GM23338 (cell line): ENCODE data around the gene KCTD13. TPM values are rescaled to one million over a fixed set of nuclear protein-coding genes. Genes with fewer than 3 reads are reported as not detected.

ENCODE experiments used
- ATAC-seq: fragments of 200-7000 bp; cut with Tn5 transposase; 3 replicates; pipeline ENCODE4 v1.9.1; 2020
- DNase-seq: peaks from one replicate; pipeline ENCODE4 v3.0.0-alpha.2; 2015; ENCODE audit warnings: low spot score
- H2AFZ ChIP-seq: fragments of 200-600 bp; sonication (generic); 2 replicates; pipeline ENCODE4 v1.8.0; 2016; ENCODE audit warnings: antibody characterized with exemption, mild to moderate bottlenecking, moderate library complexity
- H3F3A ChIP-seq: fragments of 200-600 bp; sonication (generic); replicated peaks from 2 replicates; pipeline ENCODE4 v1.8.0; 2017; ENCODE audit warnings: antibody characterized with exemption, mixed run types, low read depth
- H3K27ac ChIP-seq: fragments of 200-600 bp; sonication (generic); 2 replicates; pipeline ENCODE4 v1.6.1; 2016; ENCODE audit warnings: low read depth
- H3K27me3 ChIP-seq: fragments of 200-600 bp; sonication (generic); 2 replicates; pipeline ENCODE4 v1.8.0; 2016; ENCODE audit warnings: mild to moderate bottlenecking, mixed run types, moderate library complexity; ENCODE audit not compliant: insufficient read depth
- H3K36me3 ChIP-seq: fragments of 200-600 bp; sonication (generic); 2 replicates; pipeline ENCODE4 v1.8.0; 2016; ENCODE audit warnings: mild to moderate bottlenecking; ENCODE audit not compliant: insufficient read depth
- H3K4me1 ChIP-seq: fragments of 200-600 bp; sonication (generic); 2 replicates; pipeline ENCODE4 v1.8.0; 2016; ENCODE audit warnings: mild to moderate bottlenecking, moderate library complexity; ENCODE audit not compliant: insufficient read depth
- H3K4me2 ChIP-seq: fragments of 200-600 bp; sonication (generic); 2 replicates; pipeline ENCODE4 v1.7.1; 2017; ENCODE audit warnings: mixed run types
- H3K4me3 ChIP-seq: fragments of 200-600 bp; sonication (generic); 2 replicates; pipeline ENCODE4 v1.6.1; 2016; ENCODE audit warnings: mixed run types
- H3K79me2 ChIP-seq: fragments of 200-600 bp; sonication (generic); replicated peaks from 2 replicates; pipeline ENCODE4 v1.8.0; 2017; ENCODE audit warnings: mild to moderate bottlenecking; ENCODE audit not compliant: insufficient read depth
- H3K9me2 ChIP-seq: fragments of 200-600 bp; sonication (generic); 2 replicates; pipeline ENCODE4 v1.8.0; 2017; ENCODE audit not compliant: insufficient read depth
- H4K20me1 ChIP-seq: fragments of 200-600 bp; sonication (generic); replicated peaks from 2 replicates; pipeline ENCODE4 v1.8.0; 2017; ENCODE audit warnings: mild to moderate bottlenecking; ENCODE audit not compliant: insufficient read depth
- H3K27ac Mint-ChIP-seq: 2 replicates; pipeline ENCODE4 v1.8.0; 2020; ENCODE audit warnings: inconsistent platforms, mild to moderate bottlenecking, moderate library complexity, mixed read lengths
- H3K27me3 Mint-ChIP-seq: 3 replicates; pipeline ENCODE4 v1.8.0; 2022; ENCODE audit warnings: low read depth, mild to moderate bottlenecking, moderate library complexity, mixed read lengths, inconsistent platforms; ENCODE audit not compliant: insufficient read depth, poor library complexity
- H3K36me3 Mint-ChIP-seq: 3 replicates; pipeline ENCODE4 v1.8.0; 2021; ENCODE audit warnings: low read depth, mild to moderate bottlenecking, inconsistent platforms, moderate library complexity, mixed read lengths
- H3K4me1 Mint-ChIP-seq: 3 replicates; pipeline ENCODE4 v1.8.0; 2020; ENCODE audit warnings: mild to moderate bottlenecking, inconsistent platforms, mixed read lengths
- H3K4me3 Mint-ChIP-seq: 3 replicates; pipeline ENCODE4 v1.8.0; 2021; ENCODE audit warnings: moderate library complexity, mild to moderate bottlenecking, inconsistent platforms, mixed read lengths
- H3K9me3 Mint-ChIP-seq: 3 replicates; pipeline ENCODE4 v1.8.0; 2020; ENCODE audit warnings: moderate library complexity, mild to moderate bottlenecking, inconsistent platforms, mixed read lengths
- CREB1 ChIP-seq: fragments of 250-450 bp; sonication (Bioruptor Pico); IDR thresholded peaks from 2 replicates; pipeline ENCODE4 v1.5.0; 2020; ENCODE audit warnings: low read depth, mild to moderate bottlenecking, moderate library complexity
- CTCF ChIP-seq, 2 experiments: fragments of 200-600 bp in 1 of 2; sonication (generic) in 1 of 2; conservative IDR thresholded peaks; 2 replicates each; pipeline versions ENCODE4 v1.5.1 to v1.6.1; 2016 to 2017; ENCODE audit warnings: antibody characterized with exemption in 2 of 2, low read depth in 2 of 2, mild to moderate bottlenecking in 2 of 2, moderate library complexity in 1 of 2
- EZH2phosphoT487 ChIP-seq: fragments of 200-600 bp; sonication (generic); IDR thresholded peaks from one replicate; pipeline ENCODE4 v1.8.1; 2018; ENCODE audit warnings: antibody characterized with exemption; ENCODE audit not compliant: unreplicated experiment
- JUNB ChIP-seq: IDR thresholded peaks from one replicate; pipeline ENCODE4 v1.6.1; 2016; ENCODE audit warnings: antibody characterized with exemption; ENCODE audit not compliant: unreplicated experiment
- POLR2AphosphoS5 ChIP-seq: IDR thresholded peaks from 2 replicates; pipeline ENCODE4 v1.6.1; 2016; ENCODE audit warnings: antibody characterized with exemption, low read depth
- REST ChIP-seq: IDR thresholded peaks from one replicate; pipeline ENCODE4 v1.6.1; 2018; ENCODE audit warnings: antibody characterized with exemption; ENCODE audit not compliant: unreplicated experiment
- ZNF114 ChIP-seq: fragments of 250-450 bp; sonication (Bioruptor Pico); IDR thresholded peaks from 2 replicates; pipeline ENCODE4 v1.5.0; 2020; ENCODE audit warnings: mild to moderate bottlenecking, moderate library complexity
- ZNF331 ChIP-seq: fragments of 250-450 bp; sonication (Bioruptor Pico); IDR thresholded peaks from 2 replicates; pipeline ENCODE4 v1.5.0; 2020; ENCODE audit warnings: low read depth, mild to moderate bottlenecking, moderate library complexity
- ZNF462 ChIP-seq: fragments of 250-450 bp; sonication (Bioruptor Pico); IDR thresholded peaks from 2 replicates; pipeline ENCODE4 v1.5.0; 2020; ENCODE audit warnings: mild to moderate bottlenecking, moderate library complexity
- polyA plus RNA-seq: library from polyadenylated mRNA; unstranded; fragments of >200 nt; fragmentation: Nextera tagmentation; extraction: Ambion mirVana; gene quantifications from 2 replicates; pipeline ENCODE4 v1.2.1, GENCODE V29; 2016
- total RNA-seq: library from RNA; depleted of rRNA; stranded (reverse); fragments of >200 nt; shearing (Covaris generic); gene quantifications from 2 replicates; pipeline ENCODE4 v1.2.3, GENCODE V29; 2014
- TF ChIP-seq, protein P1 (sequence below): IDR thresholded peaks from 2 replicates; pipeline ENCODE4 v1.6.1; 2016; ENCODE audit warnings: antibody characterized with exemption

The KCTD13 gene
- total and polyA plus RNA-seq, 2 experiments from 2014 or later, result 10.1 to 12.2 TPM

GRCh38 chr16:29912087-29912486 lies 13.9 kb downstream of the KCTD13 start (continued):
- TF ChIP-seq CTCF (conservative IDR thresholded peaks at IDR 0.05; ENCODE audit: low read depth in 2 of 2) (no peak), CREB1 (CRISPR knock-in tag) (no peak), POLR2AphosphoS5 (no peak), ZNF114 (CRISPR knock-in tag) (no peak)

DNA sequence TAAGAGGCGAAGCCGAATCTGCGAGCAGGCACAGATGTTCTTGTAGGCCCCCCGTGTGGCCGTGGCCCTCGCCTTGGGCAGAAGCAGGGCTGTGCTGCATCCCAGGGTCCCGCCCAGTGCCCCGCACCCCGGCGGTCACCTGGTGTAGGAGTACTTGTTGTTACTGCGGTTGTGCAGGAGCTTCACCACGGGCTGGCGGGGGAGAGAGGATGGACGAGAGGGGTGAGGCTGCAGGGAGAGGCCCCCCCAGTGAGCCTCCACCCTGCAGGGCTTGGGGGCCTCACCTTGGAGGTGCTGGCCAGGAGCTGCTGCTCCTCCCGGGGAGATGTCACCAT lies 14.4 kb downstream of the KCTD13 start:
- peaks cover 6% of the 10 kb centered on the region; the same call in 1 of the 2 replicates for H3K4me1 ChIP-seq
- Mint-ChIP-seq H3K27ac (peak overlapping the region; percentile 12; the same call in 1 of the 2 replicates), H3K9me3 (no peaks in the 10 kb centered on the region), H3K4me1 (peaks cover 9% of the 10 kb centered on the region), H3K36me3 (peaks cover 3% of the 10 kb centered on the region), H3K27me3 (peaks cover 9% of the 10 kb centered on the region), H3K4me3 (no peak overlapping the region)
- no peaks in the 10 kb centered on the region for H3K27me3 ChIP-seq
- H3K4me3 ChIP-seq, result no peak overlapping the region
- no peak overlapping the region for H3K4me2 ChIP-seq
- H2AFZ ChIP-seq, result no peak overlapping the region
- H3F3A ChIP-seq, result no peaks in the 10 kb centered on the region
- H3K27ac ChIP-seq, result no peak overlapping the region
- DNase-seq (peak; percentile 27), ATAC-seq (peak; percentile 65)
- no peaks in the 10 kb centered on the region; the same call in none of the 2 replicates for H4K20me1 ChIP-seq
- no peaks in the 10 kb centered on the region for H3K36me3 ChIP-seq
- H3K9me2 ChIP-seq, result no peaks in the 10 kb centered on the region
- no peaks in the 10 kb centered on the region for H3K79me2 ChIP-seq
- TF ChIP-seq ZNF114 (CRISPR knock-in tag) (no peak), ZNF331 (CRISPR knock-in tag) (no peak), REST (no peak), JUNB (no peak), ZNF462 (CRISPR knock-in tag) (no peak), CTCF (conservative IDR thresholded peaks at IDR 0.05; ENCODE audit: low read depth in 2 of 2) (no peak), CREB1 (CRISPR knock-in tag) (no peak), POLR2AphosphoS5 (no peak; the same call in 1 of the 2 replicates), EZH2phosphoT487 (no peak)
- TF ChIP-seq, protein P1, sequence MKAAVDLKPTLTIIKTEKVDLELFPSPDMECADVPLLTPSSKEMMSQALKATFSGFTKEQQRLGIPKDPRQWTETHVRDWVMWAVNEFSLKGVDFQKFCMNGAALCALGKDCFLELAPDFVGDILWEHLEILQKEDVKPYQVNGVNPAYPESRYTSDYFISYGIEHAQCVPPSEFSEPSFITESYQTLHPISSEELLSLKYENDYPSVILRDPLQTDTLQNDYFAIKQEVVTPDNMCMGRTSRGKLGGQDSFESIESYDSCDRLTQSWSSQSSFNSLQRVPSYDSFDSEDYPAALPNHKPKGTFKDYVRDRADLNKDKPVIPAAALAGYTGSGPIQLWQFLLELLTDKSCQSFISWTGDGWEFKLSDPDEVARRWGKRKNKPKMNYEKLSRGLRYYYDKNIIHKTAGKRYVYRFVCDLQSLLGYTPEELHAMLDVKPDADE, result no peak
